H7 (cell line): ENCODE results near the gene KRTAP29-1. TPM values are rescaled to one million over a fixed set of nuclear protein-coding genes. Genes with fewer than 3 reads are reported as not detected.
"Not testable (repeated sequence)": the region's sequence is repeated elsewhere in the genome, so short reads cannot be mapped to it uniquely, and the experiment has no call there.

Experiments
- DNase-seq: peaks from one replicate; pipeline ENCODE4 v3.0.0; 2012
- H3K27me3 ChIP-seq: 2 replicates; pipeline ENCODE4 v1.6.0; 2011; ENCODE audit warnings: mild to moderate bottlenecking, low read length; ENCODE audit not compliant: control insufficient read depth, insufficient read depth
- H3K36me3 ChIP-seq: replicated peaks from 2 replicates; pipeline ENCODE4 v1.5.1; 2011; ENCODE audit warnings: low read length; ENCODE audit not compliant: control insufficient read depth, insufficient read depth
- H3K4me3 ChIP-seq: 2 replicates; pipeline ENCODE4 v1.5.1; 2011; ENCODE audit warnings: low read depth, mild to moderate bottlenecking, control low read depth, low read length, moderate library complexity; ENCODE audit not compliant: insufficient read depth
- total RNA-seq: library from RNA; depleted of rRNA; stranded (reverse); fragments of >200 nt; shearing (Covaris generic); gene quantifications from 2 replicates; pipeline ENCODE4 v1.2.3, GENCODE V29; 2014; rRNA removed

Gene KRTAP29-1
- total RNA-seq, 1 experiment from 2014 or later: not detected

GRCh38 chr17:41255381-41256290, 47.0 kb downstream of the KRTAP29-1 start, which contains the start of gene KRTAP9-9:
Gene KRTAP9-9, plus strand, starts transcription at chr17:41255384.
- not testable (repeated sequence) for H3K36me3 ChIP-seq, H3K27me3 ChIP-seq

GRCh38 chr17:41254861-41255260, 47.8 kb downstream of the KRTAP29-1 start:
- DNase-seq: no peak
- Histone ChIP-seq H3K4me3 (no peak overlapping the region), H3K27me3 (peaks cover 2% of the 10 kb centered on the region; the same call in 1 of the 2 replicates), H3K36me3 (no peaks in the 10 kb centered on the region)

More at GRCh38 chr17:41255381-41256290, 47.0 kb downstream of the KRTAP29-1 start, which contains the start of gene KRTAP9-9:
- H3K4me3 ChIP-seq, DNase-seq: not testable (repeated sequence)

Other genes with a start within 250 kb of the KRTAP29-1 start
- not detected in 2 replicates for gene KRTAP2-2, start 247.6 kb downstream of the KRTAP29-1 start, total RNA-seq
- gene KRTAP2-3, start 242.7 kb downstream of the KRTAP29-1 start, total RNA-seq: not detected in 2 replicates
- gene KRTAP2-4, start 237.0 kb downstream of the KRTAP29-1 start, total RNA-seq: not detected in 2 replicates
- not detected in 2 replicates for gene KRTAP4-7, start 218.7 kb downstream of the KRTAP29-1 start, total RNA-seq
- gene KRTAP4-8, start 204.7 kb downstream of the KRTAP29-1 start, total RNA-seq: not detected in 2 replicates
- not detected in 2 replicates for gene KRTAP4-16, start 200.6 kb downstream of the KRTAP29-1 start, total RNA-seq
- gene KRTAP4-9, start 197.5 kb downstream of the KRTAP29-1 start, total RNA-seq: not detected in 2 replicates
- not detected in 2 replicates for gene KRTAP4-11, start 184.5 kb downstream of the KRTAP29-1 start, total RNA-seq
- gene KRTAP4-12, start 178.7 kb downstream of the KRTAP29-1 start, total RNA-seq: not detected in 2 replicates
- gene KRTAP4-6, start 162.3 kb downstream of the KRTAP29-1 start, total RNA-seq: not detected in 2 replicates
- not detected in 2 replicates for gene KRTAP4-5, start 153.0 kb downstream of the KRTAP29-1 start, total RNA-seq
- gene KRTAP4-4, start 142.1 kb downstream of the KRTAP29-1 start, total RNA-seq: not detected in 2 replicates
- not detected in 2 replicates for gene KRTAP4-3, start 134.6 kb downstream of the KRTAP29-1 start, total RNA-seq
- not detected in 2 replicates for gene KRTAP4-2, start 124.6 kb downstream of the KRTAP29-1 start, total RNA-seq
- 0.38 and 0.70 TPM in 2 replicates for gene KRTAP4-1, start 117.9 kb downstream of the KRTAP29-1 start, total RNA-seq
- not detected in 2 replicates for gene KRTAP9-1, start 113.0 kb downstream of the KRTAP29-1 start, total RNA-seq
- not detected in 2 replicates for gene KRTAP9-2, start 76.2 kb downstream of the KRTAP29-1 start, total RNA-seq
- gene KRTAP9-3, start 70.4 kb downstream of the KRTAP29-1 start, total RNA-seq: not detected in 2 replicates
- not detected in 2 replicates for gene KRTAP9-8, start 64.9 kb downstream of the KRTAP29-1 start, total RNA-seq
- gene KRTAP9-4, start 53.2 kb downstream of the KRTAP29-1 start, total RNA-seq: not detected in 2 replicates
- gene KRTAP9-9, start 47.5 kb downstream of the KRTAP29-1 start, total RNA-seq: not detected in 2 replicates
- gene KRTAP9-6, start 37.5 kb downstream of the KRTAP29-1 start, total RNA-seq: not detected in 2 replicates
- not detected in 2 replicates for gene KRTAP9-7, start 27.2 kb downstream of the KRTAP29-1 start, total RNA-seq
- gene KRTAP16-1, start 6.5 kb upstream of the KRTAP29-1 start, total RNA-seq: not detected in 2 replicates
- not detected in 2 replicates for gene KRTAP17-1, start 12.9 kb upstream of the KRTAP29-1 start, total RNA-seq
- not detected in 2 replicates for gene KRT33A, start 48.0 kb upstream of the KRTAP29-1 start, total RNA-seq
- gene KRT33B, start 67.0 kb upstream of the KRTAP29-1 start, total RNA-seq: not detected in 2 replicates
- gene KRT34, start 79.5 kb upstream of the KRTAP29-1 start, total RNA-seq: not detected in 2 replicates
- gene KRT31, start 94.8 kb upstream of the KRTAP29-1 start, total RNA-seq: not detected in 2 replicates
- not detected in 2 replicates for gene KRT37, start 121.7 kb upstream of the KRTAP29-1 start, total RNA-seq
- gene KRT38, start 138.1 kb upstream of the KRTAP29-1 start, total RNA-seq: not detected in 2 replicates
- gene KRT32, start 164.5 kb upstream of the KRTAP29-1 start, total RNA-seq: not detected in 2 replicates
- not detected in 2 replicates for gene KRT35, start 178.3 kb upstream of the KRTAP29-1 start, total RNA-seq
- gene KRT36, start 187.1 kb upstream of the KRTAP29-1 start, total RNA-seq: not detected in 2 replicates
- gene KRT13, start 202.8 kb upstream of the KRTAP29-1 start, total RNA-seq: not detected in 2 replicates
- gene KRT15, start 216.0 kb upstream of the KRTAP29-1 start, total RNA-seq: 0.52 and 0.59 TPM in 2 replicates
- 44.9 and 116 TPM in 2 replicates for gene KRT19, start 225.5 kb upstream of the KRTAP29-1 start, total RNA-seq